Osteoblast (primary cell): ENCODE results near the gene SLC13A3. TPM values are rescaled to one million over a fixed set of nuclear protein-coding genes. Genes with fewer than 3 reads are reported as not detected.

Experiments used
- DNase-seq: peaks from one replicate; pipeline ENCODE4 v3.0.0; 2011; ENCODE audit warnings: low spot score, mixed read lengths; ENCODE audit not compliant: insufficient read length; ENCODE audit errors: missing footprints
- H2AFZ ChIP-seq: 2 replicates; pipeline ENCODE4 v1.6.0; 2011; ENCODE audit warnings: mild to moderate bottlenecking, low read length
- H3K27ac ChIP-seq: 2 replicates; pipeline ENCODE4 v1.5.1; 2011; ENCODE audit warnings: mild to moderate bottlenecking, low read depth, low read length, moderate library complexity
- H3K27me3 ChIP-seq: 2 replicates; pipeline ENCODE4 v1.6.0; 2012; ENCODE audit warnings: mild to moderate bottlenecking, control low read depth, inconsistent platforms, low read length, moderate library complexity; ENCODE audit not compliant: insufficient read depth
- H3K36me3 ChIP-seq: 2 replicates; pipeline ENCODE4 v1.5.1; 2011; ENCODE audit warnings: mild to moderate bottlenecking, low read length, control low read depth, moderate library complexity; ENCODE audit not compliant: insufficient read depth
- H3K4me1 ChIP-seq: 2 replicates; pipeline ENCODE4 v1.5.1; 2011; ENCODE audit warnings: mild to moderate bottlenecking, low read length, control low read depth, moderate library complexity; ENCODE audit not compliant: insufficient read depth
- H3K4me2 ChIP-seq: 2 replicates; pipeline ENCODE4 v1.6.0; 2011; ENCODE audit warnings: mild to moderate bottlenecking, low read length; ENCODE audit not compliant: insufficient read depth
- H3K4me3 ChIP-seq: fragments of 200-600 bp; sonication (generic); 3 replicates; pipeline ENCODE4 v1.5.1; 2012; ENCODE audit warnings: mild to moderate bottlenecking, low read length, inconsistent platforms; ENCODE audit not compliant: insufficient read depth
- H3K79me2 ChIP-seq: 2 replicates; pipeline ENCODE4 v1.6.0; 2012; ENCODE audit warnings: mild to moderate bottlenecking, low read length, control low read depth, inconsistent platforms; ENCODE audit not compliant: insufficient read depth
- H3K9me3 ChIP-seq: 2 replicates; pipeline ENCODE4 v1.5.1; 2011; ENCODE audit warnings: low read depth, low read length, control low read depth
- H4K20me1 ChIP-seq: 2 replicates; pipeline ENCODE4 v1.6.0; 2012; ENCODE audit warnings: mild to moderate bottlenecking, low read length, control low read depth; ENCODE audit not compliant: insufficient read depth
- CTCF ChIP-seq: IDR thresholded peaks from 2 replicates; pipeline ENCODE4 v1.5.1; 2011; ENCODE audit warnings: mild to moderate bottlenecking, low read depth, low read length, moderate library complexity; ENCODE audit errors: extremely low read depth
- total RNA-seq: library from RNA; depleted of rRNA; stranded (reverse); fragments of >200 nt; gene quantifications from 2 replicates; pipeline ENCODE4 v1.2.3, GENCODE V29; 2012

Gene SLC13A3
- total RNA-seq, 1 donor: 1.8 TPM

DNA sequence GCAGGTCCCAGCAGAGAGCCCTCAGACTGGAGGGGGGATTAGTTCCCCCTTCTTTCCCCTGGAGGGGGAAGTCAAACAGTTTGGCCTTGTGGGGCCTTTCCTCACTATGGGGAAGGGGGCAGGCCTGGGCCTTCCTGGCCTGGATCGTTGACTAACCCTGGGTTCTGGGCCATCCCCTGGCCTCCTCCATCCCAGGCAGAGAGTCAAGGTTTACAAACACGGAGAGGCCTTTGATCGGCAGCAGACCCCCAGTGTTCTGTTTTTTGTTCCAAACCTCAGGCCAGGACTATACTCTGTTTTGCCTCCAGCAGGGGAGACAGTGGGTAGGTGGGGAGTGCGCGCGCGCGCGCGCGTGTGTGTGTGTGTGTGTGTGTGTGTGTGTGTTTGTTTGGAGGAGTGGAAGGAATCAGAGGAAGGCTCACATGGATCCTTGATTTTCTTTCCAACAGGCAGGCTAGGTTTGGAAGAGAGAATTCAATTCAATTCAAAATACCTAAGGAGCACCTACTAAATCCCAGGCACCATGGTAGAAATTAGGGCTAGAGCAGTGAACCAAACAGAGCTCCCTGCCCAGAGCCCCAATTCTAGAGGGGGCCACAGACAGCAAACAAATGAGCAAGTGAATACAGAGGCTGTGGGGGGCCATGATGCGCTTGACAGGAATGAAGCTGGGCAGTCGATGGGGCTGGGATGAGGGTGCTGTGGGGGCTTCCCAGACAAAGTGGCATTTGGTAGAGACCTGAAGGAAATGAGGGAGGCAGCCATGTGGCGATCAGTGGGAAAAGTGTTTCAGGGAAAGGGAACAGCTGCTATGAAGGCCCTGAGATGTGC is 23.2 kb upstream of the SLC13A3 start:
- Histone ChIP-seq H2AFZ (no peak overlapping the region), H3K27ac (no peak overlapping the region), H3K4me2 (no peak overlapping the region), H3K9me3 (no peaks in the 10 kb centered on the region), H3K4me3 (no peak overlapping the region), H3K4me1 (no peaks in the 10 kb centered on the region), H3K36me3 (no peaks in the 10 kb centered on the region), H3K79me2 (no peaks in the 10 kb centered on the region), H4K20me1 (no peaks in the 10 kb centered on the region), H3K27me3 (no peaks in the 10 kb centered on the region)
- no peak for TF ChIP-seq CTCF
- peak; percentile 15 for DNase-seq

GRCh38 chr20:46673394-46674252 is 22.4 kb upstream of the SLC13A3 start:
- Histone ChIP-seq H2AFZ (no peak overlapping the region), H4K20me1 (no peaks in the 10 kb centered on the region), H3K4me3 (no peak overlapping the region), H3K9me3 (no peaks in the 10 kb centered on the region), H3K4me1 (no peaks in the 10 kb centered on the region), H3K27me3 (no peaks in the 10 kb centered on the region), H3K27ac (no peak overlapping the region), H3K79me2 (no peaks in the 10 kb centered on the region), H3K4me2 (no peak overlapping the region), H3K36me3 (no peaks in the 10 kb centered on the region)
- TF ChIP-seq CTCF: no peak
- DNase-seq: peak; percentile 23

DNA sequence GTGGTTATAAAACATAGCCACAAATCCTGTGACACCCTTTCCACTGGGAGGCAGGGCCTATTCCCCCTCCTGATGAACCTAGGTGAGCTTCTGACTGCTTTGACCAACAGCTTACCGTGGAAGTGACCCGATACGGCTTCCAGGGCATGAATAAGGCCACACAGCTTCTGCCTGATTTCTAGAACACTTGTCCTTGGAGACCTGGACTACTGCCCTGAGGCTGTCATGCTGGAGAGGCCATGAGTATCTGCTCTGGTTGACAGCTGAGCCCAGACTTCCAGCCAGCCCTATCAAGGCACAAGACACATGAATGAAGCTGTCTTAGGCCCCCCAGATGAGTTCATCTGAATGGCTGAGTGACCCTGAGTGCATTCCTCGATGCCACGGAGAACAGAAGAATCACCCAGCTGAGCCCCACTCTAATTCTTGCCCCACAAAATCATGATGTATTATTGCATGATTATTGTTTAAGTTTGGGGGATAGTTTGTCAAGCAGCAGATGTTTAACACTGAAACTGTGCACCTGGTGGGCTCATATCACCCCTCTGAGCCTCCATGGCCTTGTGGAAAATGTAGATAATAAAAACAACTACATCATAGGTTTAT is 21.4 kb upstream of the SLC13A3 start:
- H3K27me3 ChIP-seq: no peaks in the 10 kb centered on the region
- H3K9me3 ChIP-seq: no peaks in the 10 kb centered on the region
- no peak overlapping the region for H3K4me2 ChIP-seq
- no peaks in the 10 kb centered on the region for H3K36me3 ChIP-seq
- H3K79me2 ChIP-seq: no peaks in the 10 kb centered on the region
- H3K27ac ChIP-seq: no peak overlapping the region
- no peaks in the 10 kb centered on the region for H4K20me1 ChIP-seq
- H2AFZ ChIP-seq: no peak overlapping the region
- H3K4me3 ChIP-seq: no peak overlapping the region
- DNase-seq: peak; percentile 14
- H3K4me1 ChIP-seq: no peaks in the 10 kb centered on the region
- TF ChIP-seq CTCF: no peak
